Trophoblast cell (in vitro differentiated cells and primary cell): Measurements from ENCODE around the gene CMKLR1.

Experiments used
- DNase-seq, 2 donors: peaks; one replicate each; pipeline ENCODE4 v3.0.0-alpha.2; 2016
- H2AFZ ChIP-seq: 2 replicates; pipeline ENCODE4 v1.6.1; 2013; ENCODE audit warnings: low read length, moderate library complexity, mild to moderate bottlenecking; ENCODE audit not compliant: insufficient read depth, poor library complexity
- H2AK5ac ChIP-seq: 2 replicates; pipeline ENCODE4 v1.6.1; 2013; ENCODE audit warnings: mild to moderate bottlenecking, low read length
- H2BK120ac ChIP-seq: 2 replicates; pipeline ENCODE4 v1.6.1; 2013; ENCODE audit warnings: low read length, mild to moderate bottlenecking, moderate library complexity; ENCODE audit not compliant: insufficient read depth, poor library complexity
- H2BK12ac ChIP-seq: 2 replicates; pipeline ENCODE4 v1.6.1; 2013; ENCODE audit warnings: mild to moderate bottlenecking, low read length, moderate library complexity
- H2BK5ac ChIP-seq: 2 replicates; pipeline ENCODE4 v1.6.1; 2013; ENCODE audit warnings: low read length, low read depth, moderate library complexity, mild to moderate bottlenecking; ENCODE audit not compliant: poor library complexity
- H3K14ac ChIP-seq: 2 replicates; pipeline ENCODE4 v1.6.1; 2013; ENCODE audit warnings: mild to moderate bottlenecking, low read length
- H3K18ac ChIP-seq: 2 replicates; pipeline ENCODE4 v1.6.1; 2013; ENCODE audit warnings: mild to moderate bottlenecking, low read length
- H3K23ac ChIP-seq: 2 replicates; pipeline ENCODE4 v1.6.1; 2013; ENCODE audit warnings: low read length
- H3K27ac ChIP-seq: 2 replicates; pipeline ENCODE4 v1.5.1; 2013; ENCODE audit warnings: low read depth, mild to moderate bottlenecking, inconsistent platforms, low read length, moderate library complexity
- H3K27me3 ChIP-seq: 2 replicates; pipeline ENCODE4 v1.6.1; 2013; ENCODE audit warnings: inconsistent platforms, mild to moderate bottlenecking, low read length, moderate library complexity; ENCODE audit not compliant: insufficient read depth
- H3K36me3 ChIP-seq, 2 experiments: 1 replicate in 1 of 2; 2 replicates in 1 of 2; pipeline ENCODE4 v1.6.1; 2013; ENCODE audit warnings: low read length in 2 of 2, mild to moderate bottlenecking in 2 of 2, moderate library complexity in 1 of 2; ENCODE audit not compliant: insufficient read depth in 2 of 2, control insufficient read depth in 1 of 2
- H3K4ac ChIP-seq: 2 replicates; pipeline ENCODE4 v1.6.1; 2013; ENCODE audit warnings: low read depth, mild to moderate bottlenecking, low read length, moderate library complexity
- H3K4me1 ChIP-seq, 2 experiments: 1 replicate in 1 of 2; 2 replicates in 1 of 2; pipeline ENCODE4 v1.6.1; 2013; ENCODE audit warnings: low read length in 2 of 2, mild to moderate bottlenecking in 2 of 2, moderate library complexity in 1 of 2; ENCODE audit not compliant: insufficient read depth in 2 of 2, control insufficient read depth in 1 of 2
- H3K4me2 ChIP-seq: 2 replicates; pipeline ENCODE4 v1.6.1; 2013; ENCODE audit warnings: inconsistent platforms, mild to moderate bottlenecking, low read length, moderate library complexity
- H3K4me3 ChIP-seq: 2 replicates; pipeline ENCODE4 v1.5.1; 2013; ENCODE audit warnings: mild to moderate bottlenecking, low read depth, low read length, inconsistent platforms
- H3K79me1 ChIP-seq: one replicate; pipeline ENCODE4 v1.6.1; 2013; ENCODE audit warnings: low read length
- H3K79me2 ChIP-seq: 2 replicates; pipeline ENCODE4 v1.6.1; 2013; ENCODE audit warnings: low read length, mild to moderate bottlenecking; ENCODE audit not compliant: control insufficient read depth, insufficient read depth, poor library complexity
- H3K9ac ChIP-seq: 2 replicates; pipeline ENCODE4 v1.6.1; 2013; ENCODE audit warnings: mild to moderate bottlenecking, low read length
- H3K9me3 ChIP-seq: 2 replicates; pipeline ENCODE4 v1.6.1; 2013; ENCODE audit warnings: low read depth, mild to moderate bottlenecking, control low read depth, inconsistent platforms, low read length; ENCODE audit not compliant: insufficient read depth
- H4K12ac ChIP-seq: 2 replicates; pipeline ENCODE4 v1.6.1; 2013; ENCODE audit warnings: low read depth, mild to moderate bottlenecking, low read length, moderate library complexity
- H4K8ac ChIP-seq: 2 replicates; pipeline ENCODE4 v1.6.1; 2013; ENCODE audit warnings: low read depth, mild to moderate bottlenecking, low read length, moderate library complexity
- H4K91ac ChIP-seq: one replicate; pipeline ENCODE4 v1.6.1; 2013; ENCODE audit warnings: low read depth, mild to moderate bottlenecking, low read length, moderate library complexity
- WGBS: extraction: QIAGEN DNeasy Blood & Tissue Kit; methylation state at CpG from one replicate; pipeline ENCODE4 v1.1.7; 2013; ENCODE audit warnings: missing lambda C conversion rate; ENCODE audit not compliant: insufficient read length, insufficient coverage; ENCODE audit errors: extremely low coverage; 5-methylcytosine and 5-hydroxymethylcytosine counted together

Gene CMKLR1

DNA sequence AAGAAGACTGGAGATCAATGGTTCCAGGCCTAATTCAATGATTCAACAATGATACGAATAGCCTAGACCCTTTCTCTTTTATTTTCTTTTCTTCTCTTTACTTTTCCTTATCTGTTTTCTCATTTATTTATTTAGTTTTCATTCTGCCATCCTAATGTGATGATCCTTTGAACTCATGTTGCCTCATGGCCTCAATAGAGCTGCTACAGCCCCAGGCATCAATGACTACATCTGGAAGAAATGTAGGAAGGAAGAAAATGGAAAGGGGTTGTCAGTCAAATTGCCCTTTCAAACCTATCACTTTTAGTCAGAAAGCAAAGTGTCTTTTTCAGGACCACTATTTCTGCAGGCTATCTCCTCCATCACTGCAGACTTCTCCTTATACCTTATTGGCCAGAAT is 69.9 kb downstream of the CMKLR1 start:
- H3K79me1 ChIP-seq = no peaks in the 10 kb centered on the region
- no peak overlapping the region for H3K23ac ChIP-seq
- no peak overlapping the region for H3K9ac ChIP-seq
- H3K4me2 ChIP-seq = no peak overlapping the region
- H2BK120ac ChIP-seq = no peak overlapping the region
- H3K27ac ChIP-seq = no peak overlapping the region
- no peak overlapping the region for H2AFZ ChIP-seq
- H3K18ac ChIP-seq = no peak overlapping the region
- peak in 1 of 2 donors; percentile 50 for DNase-seq
- H3K4me3 ChIP-seq = no peak overlapping the region
- no peak overlapping the region for H3K4ac ChIP-seq
- H4K8ac ChIP-seq = no peak overlapping the region
- no peaks in the 10 kb centered on the region for H3K79me2 ChIP-seq
- no peak overlapping the region for H2BK5ac ChIP-seq
- no peaks in the 10 kb centered on the region for H3K4me1 ChIP-seq
- no peak overlapping the region for H2AK5ac ChIP-seq
- no CpG with 5 or more reads among the region's 1 CpG for WGBS
- H4K12ac ChIP-seq = no peak overlapping the region
- H3K14ac ChIP-seq = no peak overlapping the region
- H3K27me3 ChIP-seq = no peaks in the 10 kb centered on the region
- no peaks in the 10 kb centered on the region for H3K36me3 ChIP-seq
- no peak overlapping the region for H2BK12ac ChIP-seq
- H3K9me3 ChIP-seq = no peaks in the 10 kb centered on the region
- H4K91ac ChIP-seq = no peak overlapping the region

DNA sequence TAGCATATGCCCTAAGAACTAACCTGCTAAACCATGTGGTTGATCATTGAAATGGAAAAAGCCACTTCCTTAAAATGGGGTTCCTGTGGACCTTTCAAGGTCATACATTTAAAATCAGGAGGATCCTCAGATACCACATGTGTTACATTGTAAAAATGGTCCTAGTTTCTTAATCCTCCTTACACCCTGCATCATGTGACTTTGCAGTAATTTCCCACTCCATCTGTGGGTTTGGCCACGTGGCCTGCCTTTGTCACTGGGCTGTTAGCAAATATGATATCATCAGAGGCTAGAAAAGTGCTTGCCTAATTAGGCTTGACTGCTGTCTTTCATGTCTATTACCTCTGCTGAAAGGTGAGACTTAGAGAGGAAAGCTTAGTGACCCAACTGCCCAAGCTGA is 70.7 kb downstream of the CMKLR1 start:
- Histone ChIP-seq H4K12ac (no peak overlapping the region), H3K9ac (no peak overlapping the region), H2BK5ac (no peak overlapping the region), H3K4me2 (no peak overlapping the region), H3K27ac (no peak overlapping the region), H2BK120ac (no peak overlapping the region), H2BK12ac (no peak overlapping the region), H3K4ac (no peak overlapping the region), H3K18ac (no peak overlapping the region), H3K79me2 (no peaks in the 10 kb centered on the region), H3K27me3 (no peaks in the 10 kb centered on the region), H3K79me1 (no peaks in the 10 kb centered on the region), H4K91ac (no peak overlapping the region), H2AFZ (no peak overlapping the region), H4K8ac (no peak overlapping the region), H3K4me1 (no peaks in the 10 kb centered on the region), H3K4me3 (no peak overlapping the region), H3K9me3 (no peaks in the 10 kb centered on the region), H3K36me3 (no peaks in the 10 kb centered on the region), H3K14ac (no peak overlapping the region), H2AK5ac (no peak overlapping the region), H3K23ac (no peak overlapping the region)
- WGBS = no CpG with 5 or more reads among the region's 1 CpG
- no peak for DNase-seq

DNA sequence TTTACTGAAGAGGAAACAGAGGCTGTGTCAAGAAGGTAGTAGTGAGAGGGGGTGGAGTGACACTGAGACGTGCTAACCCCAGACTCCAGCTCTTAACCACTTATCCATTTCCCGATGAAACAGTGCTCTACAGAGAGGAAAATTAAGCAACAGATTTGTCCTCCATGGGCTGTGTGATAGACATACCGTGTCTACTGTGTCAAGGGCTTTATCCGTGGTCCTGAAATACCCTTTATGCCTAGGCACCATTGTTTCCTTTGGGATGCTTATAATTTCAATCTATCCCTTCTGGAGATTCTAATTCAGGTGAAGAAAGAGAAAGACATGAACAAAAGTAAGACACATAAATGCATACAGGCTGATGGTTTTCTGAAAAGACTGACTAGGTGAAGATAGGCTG is 71.7 kb downstream of the CMKLR1 start:
- no peak overlapping the region for H3K4ac ChIP-seq
- H3K23ac ChIP-seq = no peak overlapping the region
- no peak overlapping the region for H2BK120ac ChIP-seq
- no peak overlapping the region for H3K4me3 ChIP-seq
- H4K8ac ChIP-seq = no peak overlapping the region
- no peak overlapping the region for H4K12ac ChIP-seq
- no peak overlapping the region for H3K14ac ChIP-seq
- no peak overlapping the region for H4K91ac ChIP-seq
- H2BK5ac ChIP-seq = no peak overlapping the region
- H3K9me3 ChIP-seq = no peaks in the 10 kb centered on the region
- no peak overlapping the region for H3K9ac ChIP-seq
- H3K27ac ChIP-seq = no peak overlapping the region
- no peaks in the 10 kb centered on the region for H3K27me3 ChIP-seq
- DNase-seq = no peak
- no CpG with 5 or more reads among the region's 4 CpGs for WGBS
- H3K18ac ChIP-seq = no peak overlapping the region
- H2BK12ac ChIP-seq = no peak overlapping the region
- H3K4me1 ChIP-seq = no peaks in the 10 kb centered on the region
- no peak overlapping the region for H2AFZ ChIP-seq
- H3K36me3 ChIP-seq = no peaks in the 10 kb centered on the region
- H3K79me2 ChIP-seq = no peaks in the 10 kb centered on the region
- H2AK5ac ChIP-seq = no peak overlapping the region
- H3K79me1 ChIP-seq = no peaks in the 10 kb centered on the region
- no peak overlapping the region for H3K4me2 ChIP-seq

DNA sequence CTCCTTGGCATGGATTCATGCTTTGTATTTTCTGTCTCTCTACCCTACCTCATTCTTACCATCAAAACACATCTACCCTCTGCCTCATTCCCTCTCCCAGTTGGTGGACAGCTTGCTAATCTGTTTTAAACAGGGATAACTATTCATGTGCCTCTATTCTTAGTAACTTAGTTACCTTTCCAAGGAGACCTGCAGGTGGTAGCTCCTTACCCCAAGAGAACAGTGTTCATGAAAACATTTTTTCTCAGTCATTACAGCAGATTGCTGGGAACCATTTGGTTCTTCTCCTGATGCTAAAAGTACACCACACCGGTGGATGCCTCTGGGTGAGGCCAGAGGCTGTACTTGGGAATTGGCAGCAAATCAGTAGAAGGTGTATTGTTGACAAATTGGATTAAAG is 73.0 kb downstream of the CMKLR1 start:
- H4K8ac ChIP-seq = no peak overlapping the region

More for the DNA sequence above, 73.0 kb downstream of the CMKLR1 start:
- H3K4ac ChIP-seq = no peak overlapping the region
- no peak overlapping the region for H2BK5ac ChIP-seq
- H3K79me2 ChIP-seq = no peaks in the 10 kb centered on the region
- no peak overlapping the region for H3K18ac ChIP-seq
- H4K91ac ChIP-seq = no peak overlapping the region
- H3K9me3 ChIP-seq = peaks cover 2% of the 10 kb centered on the region
- H3K27me3 ChIP-seq = no peaks in the 10 kb centered on the region
- H3K27ac ChIP-seq = no peak overlapping the region
- H3K4me2 ChIP-seq = no peak overlapping the region
- H4K12ac ChIP-seq = no peak overlapping the region
- no peaks in the 10 kb centered on the region for H3K79me1 ChIP-seq
- no peak overlapping the region for H3K14ac ChIP-seq
- H3K9ac ChIP-seq = no peak overlapping the region
- H3K23ac ChIP-seq = no peak overlapping the region
- H2AK5ac ChIP-seq = no peak overlapping the region
- no peaks in the 10 kb centered on the region for H3K36me3 ChIP-seq
- H2AFZ ChIP-seq = no peak overlapping the region
- no peak for DNase-seq
- H3K4me1 ChIP-seq = no peaks in the 10 kb centered on the region
- no CpG with 5 or more reads among the region's 1 CpG for WGBS
- no peak overlapping the region for H2BK12ac ChIP-seq
- no peak overlapping the region for H2BK120ac ChIP-seq
- H3K4me3 ChIP-seq = no peak overlapping the region
